Activated T-helper 2 cell treated with anti-CD3 and anti-CD28 coated beads, Interferon-gamma antibody, Interleukin-2, Interleukin-4, amounts not matched to agents 10 μg/mL and 5 μg/mL and 100 μg/mL, durations not matched to agents 14 hours and 24 hours and 36 hours (primary cell): ENCODE measurements around the gene EML6. TPM values are rescaled to one million over a fixed set of nuclear protein-coding genes. Genes with fewer than 3 reads are reported as not detected.

ENCODE experiments used
- DNase-seq: peaks from one replicate; pipeline ENCODE4 v3.0.0; 2021; ENCODE audit warnings: low spot score
- H3K27ac Mint-ChIP-seq: one replicate; pipeline ENCODE4 v1.8.0; 2021; ENCODE audit warnings: mixed read lengths
- H3K27me3 Mint-ChIP-seq: one replicate; pipeline ENCODE4 v1.8.0; 2021; ENCODE audit warnings: low read depth, mixed read lengths
- H3K36me3 Mint-ChIP-seq: one replicate; pipeline ENCODE4 v1.8.0; 2021; ENCODE audit warnings: low read depth, mixed read lengths
- H3K4me1 Mint-ChIP-seq: one replicate; pipeline ENCODE4 v1.8.0; 2021; ENCODE audit warnings: low read depth, mixed read lengths
- H3K4me3 Mint-ChIP-seq: one replicate; pipeline ENCODE4 v1.8.0; 2021; ENCODE audit warnings: low read depth, mild to moderate bottlenecking, moderate library complexity, mixed read lengths
- H3K9me3 Mint-ChIP-seq: one replicate; pipeline ENCODE4 v1.8.0; 2021; ENCODE audit warnings: mixed read lengths
- intact Hi-C: fragments of 100-400 bp; cut with micrococcal nuclease; formaldehyde crosslinking; loops from one replicate; pipeline ENCODE4 v1.15.1; 2023
- total RNA-seq: library from RNA; stranded (reverse); gene quantifications from 2 replicates; pipeline ENCODE4 v1.2.3, GENCODE V29; 2022

EML6 gene
- total RNA-seq, 1 donor from 2014 or later: 0.23 TPM

DNA sequence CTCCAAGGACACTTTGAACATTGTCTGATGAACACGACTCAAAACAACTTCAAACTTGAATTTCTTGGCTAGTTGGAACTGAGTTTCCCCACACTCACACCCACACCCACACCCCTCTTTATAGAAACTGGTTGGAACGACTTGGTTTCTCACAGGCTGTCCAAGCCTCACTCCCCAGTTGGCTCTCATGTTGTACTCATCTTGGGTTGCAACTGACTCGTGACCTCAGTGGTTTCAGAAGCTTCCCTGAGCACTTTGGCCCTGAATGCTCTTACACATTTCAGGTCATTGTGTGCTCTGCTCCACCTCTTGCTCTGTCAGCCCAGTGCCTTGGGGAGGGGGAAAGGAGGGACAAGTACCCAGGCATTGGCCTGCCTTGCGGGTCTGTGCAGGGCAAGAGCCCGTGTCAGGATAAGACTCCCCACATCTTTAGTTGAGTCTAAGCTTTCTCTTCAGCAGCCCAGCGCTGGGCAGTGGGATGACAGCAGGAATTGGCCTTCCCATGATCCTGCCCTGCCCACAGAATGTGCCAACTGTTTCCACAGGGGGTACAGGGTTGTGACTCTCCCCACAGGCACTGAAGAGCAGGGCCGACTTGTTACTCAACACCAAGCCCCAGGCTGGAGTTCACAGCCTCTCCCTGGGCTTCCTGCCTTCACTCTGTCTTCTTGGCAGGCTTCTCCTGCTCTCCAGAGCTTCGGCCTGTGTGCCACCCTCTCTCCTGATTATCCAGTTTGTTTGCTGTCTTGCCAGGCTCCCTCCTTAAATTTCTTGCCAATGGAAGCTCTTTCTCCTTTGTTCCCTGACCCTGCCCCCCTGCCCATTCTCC lies 222.1 kb downstream of the EML6 start:
- Mint-ChIP-seq H3K4me3 (no peak overlapping the region), H3K27ac (peak overlapping the region; percentile 37), H3K4me1 (peaks cover 11% of the 10 kb centered on the region), H3K27me3 (no peaks in the 10 kb centered on the region), H3K36me3 (no peaks in the 10 kb centered on the region), H3K9me3 (peaks cover 4% of the 10 kb centered on the region)
- DNase-seq: no peak
- intact Hi-C loops: no loop called here

DNA sequence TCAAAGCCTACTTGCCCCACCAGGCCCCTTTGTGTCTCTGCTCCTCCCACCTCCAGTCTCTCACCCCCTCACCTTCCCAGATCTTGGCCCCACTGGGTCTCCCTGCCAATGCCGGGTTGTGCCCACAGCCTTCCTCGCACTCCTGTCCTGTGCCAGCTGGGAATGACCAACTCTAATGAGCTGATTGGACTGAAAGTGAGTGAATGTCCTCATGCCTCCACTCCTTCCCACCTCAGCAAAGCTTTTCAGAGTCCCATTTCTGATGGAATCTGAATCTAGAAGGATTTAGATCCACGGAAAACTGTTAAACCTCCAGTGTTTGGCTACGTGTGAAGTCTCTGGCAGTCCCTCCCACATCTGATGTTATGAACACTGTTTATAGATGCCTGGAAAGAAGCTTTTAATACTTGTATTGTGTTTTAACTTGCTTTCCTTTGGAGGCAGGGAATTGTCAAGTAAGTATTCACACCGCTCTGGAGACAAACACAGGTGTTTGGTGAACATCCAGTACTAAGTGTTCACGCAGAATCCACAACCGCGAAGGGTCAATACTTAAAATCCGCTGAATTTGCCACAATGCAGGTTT lies 222.9 kb downstream of the EML6 start:
- H3K4me1 Mint-ChIP-seq: peaks cover 11% of the 10 kb centered on the region
- H3K27ac Mint-ChIP-seq: no peak overlapping the region
- H3K36me3 Mint-ChIP-seq: no peaks in the 10 kb centered on the region
- H3K9me3 Mint-ChIP-seq: peaks cover 4% of the 10 kb centered on the region
- intact Hi-C loops: no loop called here
- no peaks in the 10 kb centered on the region for H3K27me3 Mint-ChIP-seq
- DNase-seq: no peak
- H3K4me3 Mint-ChIP-seq: no peak overlapping the region

DNA sequence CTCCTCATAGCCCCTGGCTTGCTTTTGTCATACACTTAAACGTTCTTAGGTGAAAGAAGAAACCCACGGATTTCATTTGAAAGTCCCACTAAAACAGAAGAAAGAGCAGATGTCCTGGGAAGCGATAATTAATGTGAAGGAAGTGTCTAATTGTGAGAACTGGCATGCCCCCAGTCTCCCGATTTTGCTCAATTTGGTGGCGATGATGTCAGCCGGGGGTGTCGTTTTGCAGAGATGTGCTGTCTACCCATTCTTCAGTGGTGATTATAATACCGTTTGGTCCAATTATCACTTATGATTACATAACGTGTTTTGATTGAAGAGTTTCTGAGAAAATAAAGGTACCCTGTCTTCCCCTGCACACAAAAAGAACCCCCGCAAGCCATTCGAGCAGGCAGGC lies 223.7 kb downstream of the EML6 start:
- intact Hi-C loops: no loop called here
- no peak for DNase-seq
- no peak overlapping the region for H3K27ac Mint-ChIP-seq
- peaks cover 11% of the 10 kb centered on the region for H3K4me1 Mint-ChIP-seq
- no peak overlapping the region for H3K4me3 Mint-ChIP-seq
- H3K9me3 Mint-ChIP-seq: peaks cover 4% of the 10 kb centered on the region
- H3K27me3 Mint-ChIP-seq: no peaks in the 10 kb centered on the region
- no peaks in the 10 kb centered on the region for H3K36me3 Mint-ChIP-seq

DNA sequence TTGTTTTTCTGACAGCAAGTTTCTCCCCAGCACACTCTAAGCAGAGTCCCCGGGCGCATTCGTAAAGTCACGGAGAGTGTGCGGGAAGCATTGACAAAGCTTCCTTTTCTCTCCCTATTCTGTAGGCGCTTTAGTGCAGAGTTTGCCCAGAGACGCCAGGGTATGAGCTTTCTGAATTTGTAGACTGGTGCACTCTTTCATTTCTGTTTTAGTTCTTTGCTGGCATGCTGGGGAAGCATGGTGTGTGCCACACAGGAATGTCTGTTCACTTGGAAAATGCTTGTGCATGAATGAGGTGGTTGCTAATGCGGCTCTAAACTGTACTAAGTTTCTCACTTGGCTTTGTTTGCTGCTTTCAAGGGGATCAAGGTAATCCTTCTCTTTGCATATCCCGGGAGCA lies 224.2 kb downstream of the EML6 start:
- intact Hi-C loops: no loop called here
- H3K4me1 Mint-ChIP-seq: peaks cover 14% of the 10 kb centered on the region
- H3K27ac Mint-ChIP-seq: no peak overlapping the region

DNA sequence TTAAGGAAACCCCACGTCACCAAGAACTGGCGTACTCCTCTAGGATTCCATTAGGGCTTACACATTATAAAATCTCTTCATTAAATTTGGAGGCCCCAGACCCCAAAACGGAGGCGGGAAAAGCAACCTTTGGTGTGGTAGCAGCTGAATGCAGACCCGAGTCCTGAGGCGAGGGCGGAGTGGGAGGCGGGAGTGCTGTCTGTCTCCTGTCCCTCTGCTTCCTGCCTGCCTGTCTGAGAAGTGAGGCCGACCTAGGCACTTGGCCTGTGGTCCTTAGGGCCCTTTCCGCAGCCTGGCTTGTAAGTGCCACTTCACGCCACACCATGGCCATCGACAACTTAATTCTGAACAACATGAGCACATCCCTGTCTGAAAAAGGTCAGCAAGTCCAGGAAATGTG lies 224.7 kb downstream of the EML6 start:
- Mint-ChIP-seq H3K27ac (no peak overlapping the region), H3K4me1 (peaks cover 19% of the 10 kb centered on the region), H3K27me3 (no peaks in the 10 kb centered on the region), H3K4me3 (no peak overlapping the region), H3K36me3 (no peaks in the 10 kb centered on the region), H3K9me3 (peaks cover 4% of the 10 kb centered on the region)
- intact Hi-C loops: no loop called here
- no peak for DNase-seq

More for the DNA sequence above, 224.2 kb downstream of the EML6 start:
- Mint-ChIP-seq H3K36me3 (no peaks in the 10 kb centered on the region), H3K27me3 (no peaks in the 10 kb centered on the region), H3K4me3 (no peak overlapping the region), H3K9me3 (peaks cover 4% of the 10 kb centered on the region)
- DNase-seq: no peak

DNA sequence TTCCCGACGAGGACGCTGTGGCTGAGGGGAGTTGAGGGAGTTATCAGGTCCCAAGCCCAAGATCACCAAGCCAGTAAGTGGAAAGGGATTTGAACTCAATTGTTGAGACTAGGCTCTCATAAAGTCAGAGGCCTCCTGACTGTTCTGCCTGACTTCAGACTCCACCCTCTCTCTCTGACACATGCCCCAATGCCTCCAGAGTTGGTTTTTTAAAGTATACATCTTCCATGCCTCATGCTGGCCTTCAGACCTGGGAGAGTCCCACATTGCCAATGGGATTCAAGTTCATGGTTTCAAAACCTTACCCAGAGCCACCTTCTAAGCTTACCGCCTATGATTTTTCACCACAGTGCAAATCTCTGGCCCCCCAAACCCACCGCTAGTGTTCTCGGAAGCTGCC lies 226.0 kb downstream of the EML6 start:
- Mint-ChIP-seq H3K27ac (no peak overlapping the region), H3K4me3 (no peak overlapping the region), H3K4me1 (peaks cover 21% of the 10 kb centered on the region), H3K36me3 (no peaks in the 10 kb centered on the region), H3K9me3 (peaks cover 4% of the 10 kb centered on the region), H3K27me3 (no peaks in the 10 kb centered on the region)
- intact Hi-C loops: no loop called here
- no peak for DNase-seq

DNA sequence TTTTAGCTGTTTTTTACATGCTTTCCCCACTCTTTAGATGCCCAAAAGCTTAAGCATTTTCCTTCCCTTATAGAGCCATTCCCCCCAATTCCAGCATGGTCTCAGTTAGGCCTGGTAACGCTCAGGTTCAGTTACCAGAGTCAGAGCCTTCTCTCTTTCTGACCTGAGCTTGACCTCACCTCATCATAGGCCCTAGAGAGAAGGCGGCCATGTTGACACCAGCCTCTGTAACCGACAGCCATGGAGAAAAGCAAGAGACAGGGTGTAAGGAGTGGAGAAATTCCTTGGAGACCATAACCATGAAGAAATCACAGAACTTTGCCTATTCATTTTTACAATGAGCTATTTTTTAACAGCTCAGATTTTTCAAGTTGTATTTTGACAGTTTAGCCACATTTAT lies 227.3 kb downstream of the EML6 start:
- Mint-ChIP-seq H3K4me1 (peaks cover 20% of the 10 kb centered on the region), H3K4me3 (no peak overlapping the region), H3K36me3 (no peaks in the 10 kb centered on the region), H3K27me3 (no peaks in the 10 kb centered on the region), H3K9me3 (no peaks in the 10 kb centered on the region), H3K27ac (no peak overlapping the region)
- intact Hi-C loops: loop anchor here (5.0 kb wide), 1 partner anchor 49 kb away; no protein-coding TSS in a partner anchor
- no peak for DNase-seq

DNA sequence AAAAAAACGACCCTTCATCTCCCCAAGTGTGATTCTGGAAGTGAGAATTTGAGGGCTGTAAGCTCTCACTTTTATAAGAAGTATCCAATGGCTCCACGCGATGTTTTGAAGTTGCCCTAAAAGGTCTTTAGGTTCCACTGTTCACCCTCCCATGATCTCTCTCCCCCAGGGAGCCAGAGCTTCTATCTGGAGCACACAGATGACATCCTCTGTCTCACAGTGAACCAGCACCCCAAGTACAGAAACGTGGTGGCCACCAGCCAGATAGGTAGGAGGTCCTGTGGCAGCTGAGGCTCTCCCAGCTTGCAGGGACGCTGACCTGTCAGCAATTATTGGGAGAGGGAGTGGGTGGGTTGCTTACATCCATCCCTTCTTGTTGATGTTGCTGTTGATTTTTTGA lies 229.0 kb downstream of the EML6 start:
- intact Hi-C loops: loop anchor here (5.0 kb wide), 1 partner anchor 50 kb away; no protein-coding TSS in a partner anchor

DNA sequence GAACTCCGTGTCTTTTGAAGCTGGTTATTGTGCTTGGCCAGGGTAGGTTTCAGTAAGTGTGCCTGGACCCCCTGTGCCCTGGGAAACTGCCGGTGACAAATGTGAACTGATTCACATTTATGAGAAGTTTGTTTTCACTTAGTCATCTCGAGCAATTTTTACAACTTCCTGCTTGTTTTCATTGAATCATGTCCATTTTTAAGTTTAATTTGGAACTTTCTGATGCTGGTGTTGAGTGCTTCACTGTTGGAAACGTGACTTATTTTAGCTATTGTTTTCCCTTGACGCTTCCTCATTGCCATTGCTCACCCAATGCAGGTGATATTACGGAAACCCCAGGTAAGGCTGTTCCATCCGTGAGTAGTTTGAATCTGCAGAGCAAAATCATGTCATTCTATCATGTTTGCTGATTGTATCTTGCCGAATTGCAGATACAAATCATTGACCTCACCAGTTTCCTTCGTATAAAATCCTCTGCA lies 229.6 kb downstream of the EML6 start:
- Mint-ChIP-seq H3K27me3 (no peaks in the 10 kb centered on the region), H3K36me3 (no peaks in the 10 kb centered on the region), H3K4me1 (peaks cover 17% of the 10 kb centered on the region), H3K27ac (peak overlapping the region; percentile 54), H3K9me3 (no peaks in the 10 kb centered on the region), H3K4me3 (no peak overlapping the region)
- intact Hi-C loops: loop anchor here (5.0 kb wide), 1 partner anchor 51 kb away; no protein-coding TSS in a partner anchor
- no peak for DNase-seq

More for the DNA sequence above, 229.0 kb downstream of the EML6 start:
- no peak overlapping the region for H3K4me3 Mint-ChIP-seq
- peaks cover 17% of the 10 kb centered on the region for H3K4me1 Mint-ChIP-seq
- no peaks in the 10 kb centered on the region for H3K36me3 Mint-ChIP-seq
- DNase-seq: no peak
- no peak overlapping the region for H3K27ac Mint-ChIP-seq
- H3K27me3 Mint-ChIP-seq: no peaks in the 10 kb centered on the region
- no peaks in the 10 kb centered on the region for H3K9me3 Mint-ChIP-seq

DNA sequence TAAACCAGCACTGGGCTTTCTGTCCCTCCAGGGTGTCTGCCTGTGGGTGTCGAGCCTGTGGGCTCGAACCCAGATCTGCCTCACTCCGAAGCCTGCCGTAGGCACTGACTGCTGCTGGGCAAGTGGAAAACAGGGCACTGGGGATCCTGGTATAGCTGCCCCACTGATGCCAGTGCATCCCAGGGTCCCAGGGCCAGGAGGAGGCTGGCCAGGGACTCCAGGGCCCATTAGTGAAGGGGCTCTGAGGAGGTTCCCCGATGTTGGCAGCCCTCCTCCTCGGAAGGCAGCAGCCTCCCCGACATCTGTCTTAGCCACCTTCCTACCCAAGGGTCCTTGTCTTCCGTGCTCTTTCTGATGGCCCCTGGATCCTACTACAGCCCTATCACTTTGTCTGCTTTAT lies 230.7 kb downstream of the EML6 start:
- Mint-ChIP-seq H3K4me3 (no peak overlapping the region), H3K4me1 (peaks cover 17% of the 10 kb centered on the region), H3K9me3 (no peaks in the 10 kb centered on the region), H3K36me3 (no peaks in the 10 kb centered on the region), H3K27ac (no peak overlapping the region), H3K27me3 (no peaks in the 10 kb centered on the region)
- intact Hi-C loops: loop anchor here (5.0 kb wide), 1 partner anchor 52 kb away; no protein-coding TSS in a partner anchor
- no peak for DNase-seq

DNA sequence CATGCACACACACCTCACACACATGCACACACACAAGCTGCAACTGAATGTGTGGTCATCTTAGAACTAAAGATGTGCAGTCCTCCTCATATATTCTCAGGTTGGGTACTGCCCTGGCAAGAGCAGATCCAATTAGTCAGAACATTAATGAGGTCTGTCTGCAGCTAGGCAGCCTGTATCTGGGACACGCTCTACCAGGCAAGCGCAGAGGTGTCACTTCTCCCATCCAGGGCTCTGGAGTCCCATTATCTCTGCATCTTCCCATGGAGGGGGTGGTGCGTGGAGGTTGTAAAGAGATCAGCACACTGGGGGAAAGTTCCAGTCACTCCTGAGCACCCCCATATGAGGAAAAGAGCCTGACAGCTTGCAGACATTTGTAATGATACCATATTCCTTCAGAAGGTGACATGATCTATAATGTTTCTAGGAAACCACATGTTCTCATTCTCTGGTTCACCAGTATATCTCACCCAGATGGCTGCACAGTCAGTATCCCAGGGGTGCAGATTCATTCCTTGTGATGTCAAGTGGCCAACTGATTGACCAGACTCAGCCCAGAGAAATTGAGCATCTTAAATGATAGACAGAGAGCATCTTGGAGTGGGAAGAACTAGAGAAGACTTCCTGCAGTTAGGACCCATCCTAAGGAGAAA lies 231.4 kb downstream of the EML6 start:
- no peaks in the 10 kb centered on the region for H3K27me3 Mint-ChIP-seq
- intact Hi-C loops: loop anchor here (5.0 kb wide), 1 partner anchor 53 kb away; no protein-coding TSS in a partner anchor
- H3K9me3 Mint-ChIP-seq: no peaks in the 10 kb centered on the region
- peaks cover 17% of the 10 kb centered on the region for H3K4me1 Mint-ChIP-seq
- H3K36me3 Mint-ChIP-seq: no peaks in the 10 kb centered on the region
- H3K4me3 Mint-ChIP-seq: no peak overlapping the region
- DNase-seq: no peak
- no peak overlapping the region for H3K27ac Mint-ChIP-seq

DNA sequence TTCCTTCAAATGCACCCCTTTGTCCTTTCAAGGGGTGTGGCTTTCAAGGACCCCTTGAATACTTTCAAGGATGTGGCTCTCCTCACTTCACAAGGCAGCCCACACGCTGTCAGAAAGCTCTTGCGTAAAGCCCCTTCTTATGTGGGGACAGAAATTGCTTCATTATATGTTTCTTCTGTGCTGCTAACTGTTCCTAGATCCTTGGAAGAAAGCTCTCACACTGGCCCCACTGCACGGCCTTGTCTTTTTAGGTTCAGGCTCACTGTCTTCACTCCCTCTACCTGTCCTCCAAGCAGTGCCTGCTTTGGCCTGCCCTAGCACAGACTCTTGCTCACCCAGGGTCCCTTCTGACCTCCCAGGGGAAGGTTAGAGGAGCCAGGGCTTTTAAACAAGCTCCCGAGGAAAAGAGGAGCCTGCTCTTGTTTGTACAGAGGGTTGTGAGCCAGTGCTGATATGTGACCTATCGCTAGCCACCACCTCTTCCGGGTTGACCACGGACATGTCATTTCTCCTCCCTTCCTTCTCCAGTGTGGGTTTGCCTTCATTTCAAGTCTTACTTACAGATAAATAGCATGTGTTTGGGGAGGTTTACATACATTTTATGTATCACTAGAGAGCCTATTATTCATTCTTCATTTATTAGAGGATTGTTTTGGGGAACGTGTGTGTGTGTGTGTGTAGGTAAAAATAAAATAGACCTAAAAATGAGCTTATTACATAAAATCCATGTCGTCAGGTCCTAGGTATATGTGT lies 232.1 kb downstream of the EML6 start:
- Mint-ChIP-seq H3K27ac (no peak overlapping the region), H3K4me1 (peaks cover 17% of the 10 kb centered on the region), H3K4me3 (no peak overlapping the region), H3K9me3 (no peaks in the 10 kb centered on the region), H3K27me3 (no peaks in the 10 kb centered on the region), H3K36me3 (no peaks in the 10 kb centered on the region)
- intact Hi-C loops: no loop called here
- DNase-seq: no peak
